Epithelial cell of esophagus (primary cell): ENCODE measurements around the gene TCF7.

Experiments used
- DNase-seq: peaks from one replicate; pipeline ENCODE4 v3.0.0; 2010; ENCODE audit warnings: low read depth
- H3K4me3 ChIP-seq: 2 replicates; pipeline ENCODE4 v1.5.1; 2011; ENCODE audit warnings: mild to moderate bottlenecking, low read length, control low read depth
- CTCF ChIP-seq: IDR thresholded peaks from 2 replicates; pipeline ENCODE4 v1.5.1; 2011; ENCODE audit warnings: low read depth, mild to moderate bottlenecking, low read length, control low read depth, inconsistent platforms; ENCODE audit not compliant: insufficient read depth; ENCODE audit errors: missing control alignments

TCF7 gene

GRCh38 chr5:134131578-134132350, 17.3 kb downstream of the TCF7 start:
- H3K4me3 ChIP-seq: no peak overlapping the region
- DNase-seq: no peak
- no peak for TF ChIP-seq CTCF

- no peak for DNase-seq
- TF ChIP-seq CTCF: no peak
These were observed 18.1 kb downstream of the TCF7 start for GRCh38 chr5:134132372-134133187.

GRCh38 chr5:134133188-134133994, 18.9 kb downstream of the TCF7 start:
- no peak for TF ChIP-seq CTCF

More at GRCh38 chr5:134132372-134133187, 18.1 kb downstream of the TCF7 start:
- no peak overlapping the region for H3K4me3 ChIP-seq

GRCh38 chr5:134133995-134134541, 19.6 kb downstream of the TCF7 start:
- no peak overlapping the region for H3K4me3 ChIP-seq
- no peak for DNase-seq
- TF ChIP-seq CTCF: no peak

More at GRCh38 chr5:134133188-134133994, 18.9 kb downstream of the TCF7 start:
- no peak overlapping the region for H3K4me3 ChIP-seq
- DNase-seq: no peak

- H3K4me3 ChIP-seq: no peak overlapping the region
- no peak for DNase-seq
- no peak for TF ChIP-seq CTCF
These were observed 20.7 kb downstream of the TCF7 start for GRCh38 chr5:134135091-134135655.

- no peak for DNase-seq
- TF ChIP-seq CTCF: no peak
- no peak overlapping the region for H3K4me3 ChIP-seq
These were observed 21.7 kb downstream of the TCF7 start for GRCh38 chr5:134136221-134136631.
